ENCODE data around the gene MSTO1. TPM values are rescaled to one million over a fixed set of nuclear protein-coding genes. Genes with fewer than 3 reads are reported as not detected.
A peak's percentile ranks its signal among the peaks of the same experiment; 100 is the strongest.
"Not testable (repeated sequence)": the region's sequence is repeated elsewhere in the genome, so short reads cannot be mapped to it uniquely, and the experiment has no call there.

MSTO1 gene
- total RNA-seq, 1 experiment from 2014 or later, result 57.6 TPM

DNA sequence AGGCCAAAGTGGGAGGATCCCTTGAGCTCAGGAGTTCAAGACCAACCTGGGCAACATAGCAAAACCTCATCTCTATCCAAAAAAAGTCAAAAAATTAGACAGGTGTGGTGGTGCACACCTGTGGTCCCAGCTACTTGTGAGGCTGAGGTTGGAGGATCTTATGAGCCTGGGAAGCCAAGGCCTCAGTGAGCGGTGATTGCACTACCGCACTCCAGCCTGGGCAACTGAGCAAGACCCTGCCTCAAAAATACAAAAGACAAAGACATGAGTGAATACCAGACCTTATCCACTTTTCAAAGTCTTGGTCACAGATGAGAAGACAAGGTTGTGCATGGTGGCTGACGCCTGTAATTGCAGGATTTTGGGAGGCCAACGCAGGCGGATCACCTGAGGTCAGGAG is 13.2 kb upstream of the MSTO1 start:
- no peak for DNase-seq
- no peak overlapping the region for H3K4me3 ChIP-seq (ENCODE audit: insufficient read depth, low read depth, low read length)
- H3K36me3 ChIP-seq (replicated peaks; ENCODE audit: control insufficient read depth, insufficient read depth, low read length), result no peaks in the 10 kb centered on the region
- no peaks in the 10 kb centered on the region for H3K27me3 ChIP-seq (ENCODE audit: control insufficient read depth, insufficient read depth, low read length)

DNA sequence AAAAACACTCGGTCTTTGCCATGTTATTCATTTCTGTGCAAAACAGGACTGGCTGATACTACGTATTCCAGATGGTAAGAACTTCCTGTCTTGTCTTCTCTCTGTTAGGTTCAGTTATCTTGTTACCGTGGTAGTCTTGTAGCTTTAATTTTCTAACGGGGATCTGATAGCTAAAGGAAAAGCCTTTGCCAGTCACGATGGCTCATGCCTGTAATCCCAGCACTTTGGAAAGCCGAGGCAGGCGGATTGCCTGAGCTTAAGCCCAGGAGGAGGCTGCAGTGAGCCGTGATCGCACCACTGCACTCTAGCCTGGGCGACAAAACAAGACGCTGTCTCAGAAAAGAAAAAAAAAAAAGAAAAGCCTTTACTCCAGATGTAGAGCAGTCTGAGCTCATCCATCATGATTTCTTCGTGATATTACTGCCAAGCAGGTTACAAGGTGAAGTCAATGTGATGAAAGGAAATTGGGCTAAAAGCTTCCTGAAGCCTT is 11.1 kb upstream of the MSTO1 start:
- H3K27me3 ChIP-seq (ENCODE audit: control insufficient read depth, insufficient read depth, low read length), result no peaks in the 10 kb centered on the region
- no peak for DNase-seq
- no peak overlapping the region for H3K4me3 ChIP-seq (ENCODE audit: insufficient read depth, low read depth, low read length)
- no peaks in the 10 kb centered on the region for H3K36me3 ChIP-seq (replicated peaks; ENCODE audit: control insufficient read depth, insufficient read depth, low read length)

DNA sequence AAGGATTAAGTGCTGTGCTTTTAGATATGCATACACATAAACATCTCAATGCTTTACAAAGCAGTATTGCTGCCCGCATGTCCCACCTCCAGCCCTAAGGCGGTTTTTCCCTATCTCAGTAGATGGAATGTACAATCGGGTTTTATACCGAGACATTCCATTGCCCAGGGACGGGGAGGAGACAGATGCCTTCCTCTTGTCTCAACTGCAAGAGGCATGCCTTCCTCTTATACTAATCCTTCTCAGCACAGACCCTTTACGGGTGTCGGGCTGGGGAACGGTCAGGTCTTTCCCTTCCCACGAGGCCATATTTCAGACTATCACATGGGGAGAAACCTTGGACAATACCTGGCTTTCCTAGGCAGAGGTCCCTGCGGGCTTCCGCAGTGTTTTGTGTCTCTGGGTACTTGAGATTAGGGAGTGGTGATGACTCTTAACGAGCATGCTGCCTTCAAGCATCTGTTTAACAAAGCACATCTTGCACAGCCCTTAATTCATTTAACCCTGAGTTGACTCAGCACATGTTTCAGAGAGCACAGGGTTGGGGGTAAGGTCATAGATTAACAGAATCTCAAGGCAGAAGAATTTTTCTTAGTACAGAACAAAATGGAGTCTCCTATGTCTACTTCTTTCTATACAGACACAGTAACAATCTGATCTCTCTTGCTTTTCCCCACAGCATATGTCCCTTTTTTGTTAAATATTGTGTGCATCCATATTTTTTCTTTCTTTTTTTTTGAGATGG is 10.0 kb upstream of the MSTO1 start:
- DNase-seq; H3K27me3 ChIP-seq (ENCODE audit: control insufficient read depth, insufficient read depth, low read length); H3K36me3 ChIP-seq (replicated peaks; ENCODE audit: control insufficient read depth, insufficient read depth, low read length); H3K4me3 ChIP-seq (ENCODE audit: insufficient read depth, low read depth, low read length): not testable (repeated sequence)

DNA sequence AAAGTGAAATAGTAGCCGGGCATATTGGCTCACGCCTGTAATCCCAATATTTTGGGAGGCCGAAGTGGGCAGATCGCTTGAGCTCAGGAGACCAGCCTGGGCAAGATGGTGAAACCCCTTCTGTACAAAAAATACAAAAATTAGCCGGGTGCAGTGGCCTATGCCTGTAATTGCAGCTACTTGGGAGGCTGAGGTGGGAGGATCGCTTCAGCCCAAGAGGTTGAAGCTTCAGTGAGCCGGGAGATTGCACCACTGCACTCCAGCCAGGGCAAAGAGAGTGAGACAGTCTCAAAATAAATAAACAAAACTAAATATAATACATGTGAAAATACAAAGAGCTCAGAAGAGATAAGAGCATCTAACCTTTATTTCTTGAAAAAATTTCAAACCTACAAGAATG is 2.3 kb upstream of the MSTO1 start:
- H3K4me3 ChIP-seq (ENCODE audit: insufficient read depth, low read depth, low read length), result no peak overlapping the region
- H3K27me3 ChIP-seq (ENCODE audit: control insufficient read depth, insufficient read depth, low read length), result no peaks in the 10 kb centered on the region
- peaks cover 5% of the 10 kb centered on the region for H3K36me3 ChIP-seq (replicated peaks; ENCODE audit: control insufficient read depth, insufficient read depth, low read length)
- DNase-seq, result no peak

DNA sequence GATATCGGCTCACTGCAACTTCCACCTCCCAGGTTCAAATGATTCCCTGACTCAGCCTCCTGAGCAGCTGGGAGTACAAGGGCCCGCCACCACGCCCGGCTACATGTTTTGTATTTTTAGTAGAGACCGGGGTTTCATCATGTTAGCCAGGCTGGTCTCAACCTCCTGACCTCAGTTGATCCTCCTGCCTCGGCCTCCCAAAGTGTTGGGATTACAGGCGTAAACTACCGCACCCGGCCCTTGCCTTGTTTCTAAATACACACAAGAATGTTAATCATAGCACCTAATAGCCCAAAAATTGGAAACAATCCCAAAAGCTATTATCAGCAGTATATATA is 1.2 kb upstream of the MSTO1 start:
- H3K27me3 ChIP-seq (ENCODE audit: control insufficient read depth, insufficient read depth, low read length), result no peaks in the 10 kb centered on the region
- H3K36me3 ChIP-seq (replicated peaks; ENCODE audit: control insufficient read depth, insufficient read depth, low read length), result peaks cover 6% of the 10 kb centered on the region
- DNase-seq, result no peak
- H3K4me3 ChIP-seq (ENCODE audit: insufficient read depth, low read depth, low read length), result no peak overlapping the region

DNA sequence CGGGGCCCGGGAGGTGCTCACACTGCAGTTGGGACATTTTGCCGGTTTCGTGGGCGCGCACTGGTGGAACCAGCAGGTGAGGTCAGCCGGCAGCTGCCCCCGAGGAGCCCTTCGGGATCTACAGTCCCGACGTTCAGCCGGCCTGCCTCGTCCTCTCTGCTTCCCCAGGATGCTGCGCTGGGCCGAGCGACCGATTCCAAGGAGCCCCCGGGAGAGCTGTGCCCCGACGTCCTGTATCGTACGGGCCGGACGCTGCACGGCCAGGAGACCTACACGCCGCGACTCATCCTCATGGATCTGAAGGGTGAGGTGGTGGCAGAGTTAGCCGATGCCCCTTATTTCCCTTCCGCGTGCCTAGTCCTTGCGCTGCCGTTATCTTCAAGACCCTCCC is 234 bp downstream of the MSTO1 start:
- not testable (repeated sequence) for DNase-seq; H3K36me3 ChIP-seq (replicated peaks; ENCODE audit: control insufficient read depth, insufficient read depth, low read length); H3K27me3 ChIP-seq (ENCODE audit: control insufficient read depth, insufficient read depth, low read length)
- H3K4me3 ChIP-seq (ENCODE audit: insufficient read depth, low read depth, low read length), result peak overlapping the region; percentile 41

DNA sequence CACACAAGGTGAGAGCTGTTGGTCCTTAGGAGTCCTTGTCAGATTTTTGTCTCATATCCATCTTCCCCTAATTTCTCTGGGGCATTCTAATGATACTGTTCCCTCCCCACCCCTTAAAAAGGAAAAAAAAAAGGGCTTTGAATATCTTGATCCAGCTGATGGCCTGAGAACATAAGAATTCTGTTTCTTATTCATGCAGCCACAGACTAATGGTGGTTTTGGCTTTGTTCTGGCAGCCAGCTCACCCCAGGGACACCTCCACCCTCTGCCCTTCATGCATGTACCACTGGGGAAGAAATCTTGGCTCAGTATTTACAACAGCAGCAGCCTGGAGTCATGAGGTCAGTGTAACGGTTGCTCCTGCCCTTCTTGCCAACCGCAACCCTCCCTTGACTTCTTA is 3.2 kb downstream of the MSTO1 start:
- DNase-seq, result not testable (repeated sequence)

DNA sequence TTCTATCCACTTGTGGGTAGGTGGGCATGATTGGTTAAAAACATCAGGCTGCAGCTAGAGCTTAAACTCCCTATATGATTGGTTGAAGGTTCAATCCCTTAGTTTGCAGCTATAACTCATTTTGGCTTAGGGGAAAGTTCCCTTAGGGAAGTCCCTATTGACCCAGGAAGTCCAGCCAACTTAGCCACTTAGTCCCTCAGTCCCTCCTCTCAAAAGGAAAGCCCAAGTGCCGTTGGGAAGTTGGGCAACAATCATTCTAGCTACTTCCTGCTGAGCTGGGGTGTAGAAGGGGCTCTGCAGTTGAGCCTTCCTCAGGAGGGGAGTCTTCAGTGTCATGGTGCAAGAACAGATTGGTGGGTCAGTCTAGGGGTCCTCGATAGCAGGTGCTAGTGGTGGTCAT is 12.2 kb downstream of the MSTO1 start:
- H3K36me3 ChIP-seq (replicated peaks; ENCODE audit: control insufficient read depth, insufficient read depth, low read length), result no peaks in the 10 kb centered on the region
- DNase-seq, result no peak
- H3K27me3 ChIP-seq (ENCODE audit: control insufficient read depth, insufficient read depth, low read length), result no peaks in the 10 kb centered on the region
- no peak overlapping the region for H3K4me3 ChIP-seq (ENCODE audit: insufficient read depth, low read depth, low read length)

More for the DNA sequence above, 3.2 kb downstream of the MSTO1 start:
- not testable (repeated sequence) for H3K27me3 ChIP-seq (ENCODE audit: control insufficient read depth, insufficient read depth, low read length); H3K36me3 ChIP-seq (replicated peaks; ENCODE audit: control insufficient read depth, insufficient read depth, low read length); H3K4me3 ChIP-seq (ENCODE audit: insufficient read depth, low read depth, low read length)

DNA sequence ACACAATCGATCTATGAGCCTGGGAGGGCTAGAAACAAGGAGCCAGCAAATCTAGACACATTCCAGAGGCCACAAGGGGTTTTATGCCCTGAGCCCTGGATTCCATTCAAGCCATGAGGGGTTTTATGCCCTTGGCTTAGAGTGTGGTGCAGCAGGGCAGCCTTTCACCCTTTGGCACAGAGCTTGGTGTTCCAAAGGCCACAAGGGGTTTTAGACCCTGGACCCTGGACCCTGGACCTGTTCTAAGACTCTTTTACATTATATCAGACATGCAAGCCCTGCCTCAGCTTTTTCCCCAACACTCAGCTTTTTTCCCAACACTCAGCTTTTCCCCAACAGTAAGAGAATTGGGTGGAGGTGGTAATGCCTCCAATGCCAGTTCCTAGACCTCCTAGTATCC is 13.3 kb downstream of the MSTO1 start:
- Histone ChIP-seq H3K4me3 (ENCODE audit: insufficient read depth, low read depth, low read length) (no peak overlapping the region), H3K27me3 (ENCODE audit: control insufficient read depth, insufficient read depth, low read length) (no peaks in the 10 kb centered on the region), H3K36me3 (replicated peaks; ENCODE audit: control insufficient read depth, insufficient read depth, low read length) (no peaks in the 10 kb centered on the region)
- no peak for DNase-seq

DNA sequence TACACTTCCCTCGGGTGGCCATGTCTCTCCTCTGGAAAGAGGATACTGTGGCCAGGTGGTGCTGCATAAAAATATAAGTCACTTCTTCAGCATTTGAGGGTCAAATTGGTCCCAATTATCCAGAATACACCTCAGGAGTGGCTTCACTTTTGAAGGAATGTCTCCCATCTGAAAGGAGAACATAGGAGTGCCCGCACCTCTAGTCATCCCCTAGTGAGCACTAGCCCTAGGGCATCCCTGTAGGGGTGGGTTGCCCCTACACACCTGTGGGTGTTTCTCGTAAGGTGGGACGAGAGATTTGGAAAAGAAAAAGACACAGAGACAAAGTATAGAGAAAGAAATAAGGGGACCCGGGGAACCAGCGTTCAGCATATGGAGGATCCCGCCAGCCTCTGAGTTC is 16.4 kb downstream of the MSTO1 start:
- DNase-seq; H3K27me3 ChIP-seq (ENCODE audit: control insufficient read depth, insufficient read depth, low read length); H3K4me3 ChIP-seq (ENCODE audit: insufficient read depth, low read depth, low read length); H3K36me3 ChIP-seq (replicated peaks; ENCODE audit: control insufficient read depth, insufficient read depth, low read length): not testable (repeated sequence)

DNA sequence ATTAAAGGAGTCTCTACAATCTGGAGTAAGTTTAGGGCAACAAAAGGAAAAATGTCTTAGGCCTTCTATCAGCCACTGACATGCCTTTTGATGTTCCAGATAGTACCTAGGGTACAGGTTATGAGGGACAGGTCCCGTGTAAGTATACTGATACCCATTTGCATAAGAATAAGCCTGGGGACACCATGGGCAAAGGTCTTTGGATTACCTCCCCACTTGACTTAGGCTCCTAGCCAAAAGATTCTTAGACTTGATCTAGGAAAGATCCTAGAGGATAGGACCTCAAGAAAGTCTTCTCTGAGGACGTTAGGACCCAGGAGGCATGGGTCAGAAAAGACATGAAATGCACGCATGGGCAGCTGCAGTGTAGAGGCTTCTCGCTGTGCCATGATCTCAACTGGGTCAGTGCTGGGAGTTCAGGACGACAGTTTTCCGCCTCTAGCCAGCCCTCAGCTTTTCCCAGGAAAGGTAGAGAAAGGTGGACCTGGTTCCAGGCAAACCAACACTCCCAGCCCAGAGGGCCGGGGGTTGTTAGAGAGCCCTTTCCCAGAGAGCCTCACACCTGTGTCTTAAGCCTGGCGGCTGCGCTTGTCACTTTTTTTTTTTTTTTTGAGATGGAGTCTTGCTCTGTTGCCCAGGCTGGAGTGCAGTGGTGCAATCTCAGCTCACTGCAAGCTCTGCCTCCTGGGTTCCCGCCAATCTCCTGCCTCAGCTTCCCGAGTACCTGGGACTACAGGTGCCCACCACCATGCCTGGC is 26.6 kb downstream of the MSTO1 start:
- Histone ChIP-seq H3K36me3 (replicated peaks; ENCODE audit: control insufficient read depth, insufficient read depth, low read length) (no peaks in the 10 kb centered on the region), H3K27me3 (ENCODE audit: control insufficient read depth, insufficient read depth, low read length) (no peaks in the 10 kb centered on the region), H3K4me3 (ENCODE audit: insufficient read depth, low read depth, low read length) (no peak overlapping the region)
- no peak for DNase-seq

DNA sequence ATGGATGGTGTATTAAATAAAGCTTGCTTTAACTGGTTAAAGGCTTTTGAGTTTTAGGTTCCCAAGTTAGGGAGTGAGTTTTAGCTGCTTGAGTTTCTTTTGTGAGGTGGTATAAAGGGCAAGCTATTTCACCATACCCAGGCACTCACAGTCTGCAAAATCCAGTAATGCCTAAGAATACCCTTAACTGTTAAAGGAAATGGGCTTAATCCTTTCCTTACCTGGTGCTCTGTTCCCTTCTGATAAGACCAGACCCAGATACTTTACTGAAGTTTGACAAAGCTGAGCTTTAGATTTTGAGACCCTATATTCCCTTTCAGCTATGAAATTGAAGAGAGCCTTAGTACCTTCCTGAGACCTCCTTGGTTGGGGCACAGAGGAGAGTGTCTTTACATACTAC is 30.3 kb downstream of the MSTO1 start:
- Histone ChIP-seq H3K4me3 (ENCODE audit: insufficient read depth, low read depth, low read length) (no peak overlapping the region), H3K36me3 (replicated peaks; ENCODE audit: control insufficient read depth, insufficient read depth, low read length) (no peaks in the 10 kb centered on the region), H3K27me3 (ENCODE audit: control insufficient read depth, insufficient read depth, low read length) (no peaks in the 10 kb centered on the region)
- DNase-seq, result no peak

DNA sequence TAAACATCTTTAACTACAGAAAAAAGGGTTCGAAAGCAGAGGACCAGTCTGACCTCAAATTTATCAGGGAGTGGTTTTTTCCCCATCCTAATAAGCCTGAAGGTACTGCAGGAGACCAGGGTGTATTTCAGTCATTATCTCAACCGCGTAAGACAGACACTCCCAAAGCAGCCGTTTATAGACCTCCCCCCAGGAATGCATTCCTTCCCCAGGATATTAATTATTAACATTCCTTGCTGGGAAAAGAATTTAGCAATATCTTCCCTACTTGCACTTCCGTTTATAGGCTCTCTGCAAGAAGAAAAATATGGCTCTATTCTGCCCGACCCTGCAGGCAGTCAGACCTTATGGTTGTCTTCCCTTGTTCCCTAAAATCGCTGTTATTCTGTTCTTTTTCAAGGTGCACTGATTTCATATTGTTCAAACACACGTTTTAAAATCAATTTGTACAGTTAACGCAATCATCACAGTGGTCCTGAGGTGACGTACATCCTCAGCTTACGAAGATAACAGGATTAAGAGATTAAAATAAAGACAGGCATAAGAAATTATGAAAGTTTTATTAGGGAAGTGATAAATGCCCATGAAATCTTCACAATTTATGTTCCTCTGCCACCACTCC is 32.7 kb downstream of the MSTO1 start:
- not testable (repeated sequence) for H3K4me3 ChIP-seq (ENCODE audit: insufficient read depth, low read depth, low read length); H3K36me3 ChIP-seq (replicated peaks; ENCODE audit: control insufficient read depth, insufficient read depth, low read length); DNase-seq; H3K27me3 ChIP-seq (ENCODE audit: control insufficient read depth, insufficient read depth, low read length)

DNA sequence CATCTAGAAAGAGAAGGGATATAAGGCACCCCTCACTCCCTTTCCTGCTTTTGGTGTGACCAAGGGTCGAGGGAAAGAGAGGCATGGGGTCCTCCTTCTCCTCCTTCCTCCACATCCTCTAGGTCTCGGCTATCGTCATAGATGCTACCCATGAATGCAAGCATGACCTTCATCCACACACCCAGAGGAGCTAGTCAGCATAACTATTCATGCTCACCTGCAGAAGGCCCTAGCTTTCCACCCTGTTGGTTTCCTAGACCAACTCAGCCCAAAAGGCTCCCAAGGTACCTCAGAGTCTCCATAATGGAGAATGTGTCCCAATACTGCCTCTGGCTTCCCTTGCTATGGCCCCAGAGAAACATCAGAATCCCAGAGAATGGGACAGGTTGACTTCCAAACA is 33.2 kb downstream of the MSTO1 start:
- Histone ChIP-seq H3K4me3 (ENCODE audit: insufficient read depth, low read depth, low read length) (no peak overlapping the region), H3K27me3 (ENCODE audit: control insufficient read depth, insufficient read depth, low read length) (no peaks in the 10 kb centered on the region), H3K36me3 (replicated peaks; ENCODE audit: control insufficient read depth, insufficient read depth, low read length) (no peaks in the 10 kb centered on the region)
- no peak for DNase-seq

DNA sequence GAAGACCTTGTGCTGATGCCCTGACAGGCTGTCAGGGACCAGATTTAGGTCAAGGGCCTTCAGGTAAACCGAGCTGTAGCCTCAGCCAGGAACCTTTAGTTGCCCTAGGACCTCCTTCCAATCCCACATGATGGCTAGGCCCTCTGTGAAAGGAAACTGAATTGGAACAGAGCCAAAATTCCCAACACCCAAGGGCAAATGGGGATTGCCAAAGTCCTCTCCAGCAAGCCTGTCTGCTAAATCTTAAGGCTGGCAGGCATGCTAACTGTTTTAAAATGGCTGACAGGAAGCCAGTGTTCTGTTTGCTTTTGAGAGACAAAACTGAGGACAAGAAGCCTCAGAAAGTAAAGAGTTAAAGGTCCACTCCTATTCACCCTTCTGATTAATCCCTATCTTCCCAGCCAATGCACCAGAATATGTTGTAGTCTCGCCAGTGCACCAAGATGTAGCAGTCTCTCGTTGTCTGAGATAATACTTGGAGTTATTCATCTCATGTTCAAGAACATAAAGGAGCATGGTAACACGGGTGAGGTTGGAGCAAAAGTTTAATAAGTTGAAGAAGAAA is 35.1 kb downstream of the MSTO1 start:
- DNase-seq, result no peak
- Histone ChIP-seq H3K4me3 (ENCODE audit: insufficient read depth, low read depth, low read length) (no peak overlapping the region), H3K27me3 (ENCODE audit: control insufficient read depth, insufficient read depth, low read length) (no peaks in the 10 kb centered on the region), H3K36me3 (replicated peaks; ENCODE audit: control insufficient read depth, insufficient read depth, low read length) (no peaks in the 10 kb centered on the region)
